Neural cell (in vitro differentiated cells): ENCODE measurements around the gene ACTRT1. TPM values are rescaled to one million over a fixed set of nuclear protein-coding genes. Genes with fewer than 3 reads are reported as not detected.

Experiments
- H2AFZ ChIP-seq: fragments of 200-600, 300-800 bp; sonication (generic), shearing (Covaris generic); 2 replicates; pipeline ENCODE4 v1.6.0; 2014; ENCODE audit warnings: low read depth, mild to moderate bottlenecking, antibody characterized with exemption, low read length, moderate library complexity
- H3F3A ChIP-seq: fragments of 200-600 bp; shearing (Covaris generic); 2 replicates; pipeline ENCODE4 v1.6.1; 2016; ENCODE audit warnings: mild to moderate bottlenecking, moderate library complexity, mixed read lengths, antibody characterized with exemption, low read length; ENCODE audit not compliant: insufficient read depth, poor library complexity, severe bottlenecking
- H3K27ac ChIP-seq: fragments of 200-600, 300-800 bp; sonication (generic), shearing (Covaris generic); 2 replicates; pipeline ENCODE4 v1.5.1; 2014; ENCODE audit warnings: mild to moderate bottlenecking, low read length, moderate library complexity
- H3K27me3 ChIP-seq: fragments of 300-800, 200-600 bp; sonication (generic), shearing (Covaris generic); 2 replicates; pipeline ENCODE4 v1.6.0; 2014; ENCODE audit warnings: mild to moderate bottlenecking, low read depth, low read length, moderate library complexity; ENCODE audit not compliant: insufficient read depth
- H3K36me3 ChIP-seq: fragments of 300-800, 200-600 bp; sonication (generic), shearing (Covaris generic); 2 replicates; pipeline ENCODE4 v1.5.1; 2014; ENCODE audit warnings: mild to moderate bottlenecking, antibody characterized with exemption, low read length, moderate library complexity; ENCODE audit not compliant: insufficient read depth
- H3K4me2 ChIP-seq: fragments of 300-800, 200-600 bp; sonication (generic), shearing (Covaris generic); 2 replicates; pipeline ENCODE4 v1.6.0; 2014; ENCODE audit warnings: mild to moderate bottlenecking, low read length
- H3K4me3 ChIP-seq: fragments of 300-800, 200-600 bp; sonication (generic), shearing (Covaris generic); 2 replicates; pipeline ENCODE4 v1.5.1; 2014; ENCODE audit warnings: mild to moderate bottlenecking, low read length, moderate library complexity
- H3K79me2 ChIP-seq: fragments of 200-600 bp; shearing (Covaris generic); replicated peaks from 2 replicates; pipeline ENCODE4 v1.6.0; 2014; ENCODE audit warnings: mild to moderate bottlenecking, low read length, moderate library complexity; ENCODE audit not compliant: insufficient read depth
- H3K9ac ChIP-seq: fragments of 300-800, 200-600 bp; sonication (generic), shearing (Covaris generic); 2 replicates; pipeline ENCODE4 v1.6.1; 2016; ENCODE audit warnings: mild to moderate bottlenecking, low read length, mixed read lengths
- H3K9me2 ChIP-seq: fragments of 200-600 bp; shearing (Covaris generic); 2 replicates; pipeline ENCODE4 v1.6.1; 2016; ENCODE audit warnings: mild to moderate bottlenecking, low read length, mixed read lengths; ENCODE audit not compliant: insufficient read depth
- H3K9me3 ChIP-seq: fragments of 200-600, 300-800 bp; sonication (generic), shearing (Covaris generic); 2 replicates; pipeline ENCODE4 v1.6.1; 2016; ENCODE audit warnings: mild to moderate bottlenecking, mixed run types, low read length, moderate library complexity, mixed read lengths
- H4K20me1 ChIP-seq: fragments of 200-600 bp; shearing (Covaris generic); 2 replicates; pipeline ENCODE4 v1.6.1; 2016; ENCODE audit warnings: mild to moderate bottlenecking, mixed run types; ENCODE audit not compliant: insufficient read depth
- EP300 ChIP-seq: fragments of 450-650 bp; conservative IDR thresholded peaks from 2 replicates; pipeline ENCODE4 v1.6.1; 2014; ENCODE audit warnings: antibody characterized with exemption, mild to moderate bottlenecking, moderate library complexity; ENCODE audit not compliant: poor library complexity, severe bottlenecking
- EZH2 ChIP-seq: fragments of 200-600, 300-800 bp; shearing (Covaris generic), sonication (generic); IDR thresholded peaks from 2 replicates; pipeline ENCODE4 v1.6.1; 2014; ENCODE audit warnings: antibody characterized with exemption, low read length, borderline replicate concordance, mild to moderate bottlenecking; ENCODE audit not compliant: insufficient read depth, poor library complexity, severe bottlenecking
- MXI1 ChIP-seq: fragments of 450-650 bp; conservative IDR thresholded peaks from 2 replicates; pipeline ENCODE4 v1.6.1; 2014; ENCODE audit warnings: antibody characterized with exemption, mild to moderate bottlenecking; ENCODE audit not compliant: poor library complexity, severe bottlenecking
- POLR2AphosphoS5 ChIP-seq: IDR thresholded peaks from 2 replicates; pipeline ENCODE4 v1.6.1; 2012
- RAD21 ChIP-seq: fragments of 450-650 bp; conservative IDR thresholded peaks from 2 replicates; pipeline ENCODE4 v1.6.1; 2014; ENCODE audit warnings: antibody characterized with exemption, mild to moderate bottlenecking, moderate library complexity
- REST ChIP-seq: IDR thresholded peaks from 2 replicates; pipeline ENCODE4 v1.6.1; 2012; ENCODE audit warnings: borderline replicate concordance
- SMC3 ChIP-seq: fragments of 450-650 bp; conservative IDR thresholded peaks from 2 replicates; pipeline ENCODE4 v1.6.1; 2014; ENCODE audit warnings: antibody characterized with exemption, mild to moderate bottlenecking, moderate library complexity; ENCODE audit not compliant: poor library complexity
- TAF1 ChIP-seq: IDR thresholded peaks from 2 replicates; pipeline ENCODE4 v1.6.1; 2012; ENCODE audit warnings: low read depth
- polyA plus RNA-seq: library from polyadenylated mRNA; depleted of rRNA; stranded (reverse); fragments of >200 nt; gene quantifications from 2 replicates; pipeline ENCODE4 v1.2.3, GENCODE V29; 2014
- TF ChIP-seq, protein P1 (sequence below): fragments of 450-650 bp; IDR thresholded peaks from 2 replicates; pipeline ENCODE4 v1.5.1; 2014; ENCODE audit warnings: antibody characterized with exemption, mild to moderate bottlenecking, moderate library complexity; ENCODE audit not compliant: poor library complexity, severe bottlenecking

Gene ACTRT1
- polyA plus RNA-seq, 1 donor from 2014 or later: not detected

GRCh38 chrX:128020701-128021100 lies 31.5 kb downstream of the ACTRT1 start:
- Histone ChIP-seq H3K9ac (no peak overlapping the region), H3K27ac (no peak overlapping the region), H3K27me3 (no peaks in the 10 kb centered on the region), H4K20me1 (no peaks in the 10 kb centered on the region), H2AFZ (no peak overlapping the region), H3K9me2 (no peaks in the 10 kb centered on the region), H3K4me2 (no peak overlapping the region), H3K79me2 (no peaks in the 10 kb centered on the region), H3K36me3 (no peaks in the 10 kb centered on the region), H3K9me3 (no peaks in the 10 kb centered on the region), H3K4me3 (no peak overlapping the region), H3F3A (no peaks in the 10 kb centered on the region)
- TF ChIP-seq TAF1 (no peak), MXI1 (no peak), POLR2AphosphoS5 (no peak), RAD21 (no peak), EZH2 (no peak), REST (no peak)
- TF ChIP-seq, protein P1, sequence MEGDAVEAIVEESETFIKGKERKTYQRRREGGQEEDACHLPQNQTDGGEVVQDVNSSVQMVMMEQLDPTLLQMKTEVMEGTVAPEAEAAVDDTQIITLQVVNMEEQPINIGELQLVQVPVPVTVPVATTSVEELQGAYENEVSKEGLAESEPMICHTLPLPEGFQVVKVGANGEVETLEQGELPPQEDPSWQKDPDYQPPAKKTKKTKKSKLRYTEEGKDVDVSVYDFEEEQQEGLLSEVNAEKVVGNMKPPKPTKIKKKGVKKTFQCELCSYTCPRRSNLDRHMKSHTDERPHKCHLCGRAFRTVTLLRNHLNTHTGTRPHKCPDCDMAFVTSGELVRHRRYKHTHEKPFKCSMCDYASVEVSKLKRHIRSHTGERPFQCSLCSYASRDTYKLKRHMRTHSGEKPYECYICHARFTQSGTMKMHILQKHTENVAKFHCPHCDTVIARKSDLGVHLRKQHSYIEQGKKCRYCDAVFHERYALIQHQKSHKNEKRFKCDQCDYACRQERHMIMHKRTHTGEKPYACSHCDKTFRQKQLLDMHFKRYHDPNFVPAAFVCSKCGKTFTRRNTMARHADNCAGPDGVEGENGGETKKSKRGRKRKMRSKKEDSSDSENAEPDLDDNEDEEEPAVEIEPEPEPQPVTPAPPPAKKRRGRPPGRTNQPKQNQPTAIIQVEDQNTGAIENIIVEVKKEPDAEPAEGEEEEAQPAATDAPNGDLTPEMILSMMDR: no peak

GRCh38 chrX:128019218-128019617 lies 33.0 kb downstream of the ACTRT1 start:
- Histone ChIP-seq H3K79me2 (no peaks in the 10 kb centered on the region), H3K4me3 (no peak overlapping the region), H3K27ac (no peak overlapping the region), H3K36me3 (no peaks in the 10 kb centered on the region), H3K9me3 (no peaks in the 10 kb centered on the region), H3F3A (no peaks in the 10 kb centered on the region), H3K9ac (no peak overlapping the region), H4K20me1 (no peaks in the 10 kb centered on the region), H2AFZ (no peak overlapping the region), H3K4me2 (no peak overlapping the region), H3K27me3 (no peaks in the 10 kb centered on the region), H3K9me2 (no peaks in the 10 kb centered on the region)
- TF ChIP-seq POLR2AphosphoS5 (no peak), TAF1 (no peak), EP300 (no peak), REST (no peak), RAD21 (no peak), MXI1 (no peak), SMC3 (no peak)
- TF ChIP-seq, protein P1: no peak
